IgD-negative memory B cell (primary cell): ENCODE results near the gene PMPCA. TPM values are rescaled to one million over a fixed set of nuclear protein-coding genes. Genes with fewer than 3 reads are reported as not detected.

Source experiments
- H3K27ac Mint-ChIP-seq, 3 donors: one replicate each; pipeline ENCODE4 v1.8.0; 2020 to 2022; ENCODE audit warnings: mild to moderate bottlenecking in 3 of 3, mixed read lengths in 3 of 3, moderate library complexity in 1 of 3
- H3K27me3 Mint-ChIP-seq: one replicate; pipeline ENCODE4 v1.8.0; 2021; ENCODE audit warnings: mixed read lengths
- H3K36me3 Mint-ChIP-seq: one replicate; pipeline ENCODE4 v1.8.0; 2020; ENCODE audit warnings: mild to moderate bottlenecking, mixed read lengths
- H3K4me1 Mint-ChIP-seq, 3 donors: one replicate each; pipeline ENCODE4 v1.8.0; 2020 to 2022; ENCODE audit warnings: mixed read lengths in 3 of 3, mild to moderate bottlenecking in 1 of 3
- H3K4me3 Mint-ChIP-seq, 4 donors: one replicate each; pipeline ENCODE4 v1.8.0; 2020 to 2022; ENCODE audit warnings: mild to moderate bottlenecking in 4 of 4, mixed read lengths in 4 of 4, moderate library complexity in 3 of 4
- H3K9me3 Mint-ChIP-seq, 3 donors: one replicate each; pipeline ENCODE4 v1.8.0; 2020 to 2021; ENCODE audit warnings: mixed read lengths in 3 of 3, mild to moderate bottlenecking in 1 of 3
- polyA plus RNA-seq: library from polyadenylated mRNA; unstranded; fragments of 300-500 nt; fragmentation: Illumina TruSeq; gene quantifications from one replicate; pipeline ENCODE4 v1.2.3, GENCODE V29; 2021

The PMPCA gene, protein sequence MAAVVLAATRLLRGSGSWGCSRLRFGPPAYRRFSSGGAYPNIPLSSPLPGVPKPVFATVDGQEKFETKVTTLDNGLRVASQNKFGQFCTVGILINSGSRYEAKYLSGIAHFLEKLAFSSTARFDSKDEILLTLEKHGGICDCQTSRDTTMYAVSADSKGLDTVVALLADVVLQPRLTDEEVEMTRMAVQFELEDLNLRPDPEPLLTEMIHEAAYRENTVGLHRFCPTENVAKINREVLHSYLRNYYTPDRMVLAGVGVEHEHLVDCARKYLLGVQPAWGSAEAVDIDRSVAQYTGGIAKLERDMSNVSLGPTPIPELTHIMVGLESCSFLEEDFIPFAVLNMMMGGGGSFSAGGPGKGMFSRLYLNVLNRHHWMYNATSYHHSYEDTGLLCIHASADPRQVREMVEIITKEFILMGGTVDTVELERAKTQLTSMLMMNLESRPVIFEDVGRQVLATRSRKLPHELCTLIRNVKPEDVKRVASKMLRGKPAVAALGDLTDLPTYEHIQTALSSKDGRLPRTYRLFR
- polyA plus RNA-seq: 35.0 TPM

DNA sequence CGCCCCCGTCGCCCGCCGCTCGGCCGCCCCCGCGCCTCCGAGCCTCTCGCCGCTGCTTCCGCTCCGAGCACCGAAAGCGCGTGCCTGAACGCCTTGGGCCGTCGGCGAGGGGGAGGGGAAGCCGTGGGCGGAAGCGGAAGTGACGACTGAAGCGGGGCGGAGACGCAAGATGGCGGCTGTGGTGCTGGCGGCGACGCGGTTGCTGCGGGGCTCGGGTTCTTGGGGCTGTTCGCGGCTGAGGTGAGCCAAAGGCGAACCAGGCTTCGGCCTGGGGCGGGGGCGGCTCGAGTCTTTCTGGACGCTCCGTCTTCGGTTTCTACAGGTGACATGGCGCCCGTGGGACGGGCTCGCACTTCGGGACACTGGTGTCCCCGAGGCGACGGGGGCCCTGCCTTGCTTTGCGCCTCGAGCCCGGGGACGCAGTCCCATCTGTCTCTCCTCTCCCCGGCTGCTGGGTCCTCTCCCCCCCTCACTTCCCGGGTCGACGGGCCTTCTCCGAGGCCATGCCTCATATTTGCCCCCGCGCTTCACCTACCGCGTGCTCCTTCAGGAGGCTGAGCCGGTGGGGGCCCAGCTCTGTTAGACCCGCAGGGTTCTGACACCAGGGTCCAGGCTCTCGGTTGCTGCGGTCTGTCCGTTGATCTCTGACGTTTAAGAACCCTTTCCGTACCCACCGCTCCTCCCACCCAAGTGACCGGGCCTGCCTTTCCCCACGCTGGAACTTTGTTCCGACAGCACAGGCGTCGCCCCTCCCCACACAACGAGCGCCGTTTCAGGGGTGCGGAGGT lies at the start of gene PMPCA, which contains the start of gene ENTR1:
PMPCA (plus strand) TSS at position 159 of the 788 bp plus-strand sequence; CDS start at position 170, 11 bp downstream.
ENTR1 (minus strand) TSS at position 115 of the 788 bp plus-strand sequence. CDS start 217 bp downstream, outside the sequence.
- no peaks in the 10 kb centered on the region for H3K9me3 Mint-ChIP-seq
- H3K4me3 Mint-ChIP-seq: peak within 1 kb of the TSS; percentile 89 to 95 (median 94)
- H3K4me1 Mint-ChIP-seq: peaks cover 21 to 27% (median 24%) of the 10 kb centered on the region in 3 donors
- H3K27me3 Mint-ChIP-seq: no peaks in the 10 kb centered on the region
- peak within 1 kb of the TSS; percentile 89 to 96 (median 95) for H3K27ac Mint-ChIP-seq
- H3K36me3 Mint-ChIP-seq: peaks cover 4% of the 10 kb centered on the region

DNA sequence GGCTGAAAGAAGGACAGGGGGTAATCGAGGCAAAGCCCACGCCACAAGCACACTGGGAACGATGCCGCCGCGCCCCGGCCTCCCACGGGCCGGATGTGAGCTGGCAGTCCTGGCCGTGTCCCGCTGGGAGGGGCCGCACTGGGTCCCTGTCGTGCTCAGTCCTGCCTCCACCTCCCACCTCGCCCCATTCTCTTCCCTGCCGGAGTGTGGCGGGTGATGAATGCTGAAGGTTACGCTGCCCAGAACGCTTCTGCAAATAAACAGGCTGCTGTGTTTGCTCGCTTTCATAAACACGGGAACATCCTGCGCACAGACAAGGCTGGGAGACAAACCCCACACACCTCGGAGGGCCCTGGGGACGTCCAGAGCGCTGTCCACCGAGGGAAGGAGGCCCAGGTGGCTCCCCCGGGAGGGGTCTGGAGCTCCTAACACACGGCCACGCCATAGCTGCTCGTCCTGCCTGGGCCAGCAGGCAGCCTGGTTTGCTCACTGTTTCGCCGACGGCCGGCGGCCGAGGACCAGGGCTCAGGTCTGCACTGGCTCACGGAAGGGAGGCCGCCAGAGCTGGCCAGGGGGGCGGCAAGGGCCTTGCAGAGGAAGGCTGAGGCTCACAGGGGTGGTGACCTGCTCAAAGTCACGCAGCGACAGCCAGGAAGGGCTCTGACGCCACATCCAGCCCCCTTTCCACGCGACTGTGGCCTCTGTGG lies 49.3 kb upstream of the PMPCA start:
- Mint-ChIP-seq H3K9me3 (no peaks in the 10 kb centered on the region), H3K4me1 (peaks cover 0 to 3% (median 1%) of the 10 kb centered on the region in 3 donors), H3K36me3 (no peaks in the 10 kb centered on the region), H3K27me3 (no peaks in the 10 kb centered on the region), H3K27ac (no peak overlapping the region), H3K4me3 (peak overlapping the region in 1 of 4 donors; percentile 62)

DNA sequence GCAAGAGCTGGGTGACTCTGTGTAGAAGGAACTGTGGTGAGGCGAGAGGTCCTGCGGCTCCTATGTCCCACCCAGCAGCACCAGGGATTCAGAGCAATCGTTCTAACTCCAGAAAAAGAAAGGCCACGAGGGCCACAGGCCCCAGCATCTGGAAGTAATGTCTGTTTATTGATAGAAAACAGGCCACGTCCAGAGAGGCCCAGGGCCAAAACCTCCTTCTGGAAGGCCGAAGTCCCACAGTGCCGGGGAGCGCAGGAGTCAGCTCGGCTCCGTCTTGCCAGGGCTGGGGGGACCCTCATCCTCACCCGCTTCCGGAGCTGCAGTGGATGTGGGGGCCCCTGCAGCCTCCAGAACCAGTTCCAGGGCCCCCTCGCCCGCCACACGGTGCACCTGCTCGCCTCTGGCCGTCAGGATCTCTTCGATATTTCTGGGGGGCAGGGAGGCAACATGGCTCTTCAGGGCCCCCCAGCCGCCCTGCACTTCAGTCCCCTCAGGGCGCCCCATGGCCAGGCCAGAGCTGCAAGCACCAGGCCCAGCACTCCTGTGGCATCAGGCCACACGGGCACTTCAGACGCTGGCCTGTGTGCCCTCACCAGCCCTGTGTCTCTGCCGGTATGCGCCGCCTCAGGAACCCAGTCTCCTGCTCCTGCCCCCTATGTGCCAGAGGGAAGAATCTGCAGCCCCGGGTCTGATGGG lies 48.6 kb upstream of the PMPCA start:
- H3K4me3 Mint-ChIP-seq: peak overlapping the region in 1 of 4 donors; percentile 25
- no peak overlapping the region for H3K27ac Mint-ChIP-seq
- no peaks in the 10 kb centered on the region for H3K36me3 Mint-ChIP-seq
- H3K4me1 Mint-ChIP-seq: peaks cover 0 to 3% (median 1%) of the 10 kb centered on the region in 3 donors
- H3K9me3 Mint-ChIP-seq: no peaks in the 10 kb centered on the region
- H3K27me3 Mint-ChIP-seq: no peaks in the 10 kb centered on the region

DNA sequence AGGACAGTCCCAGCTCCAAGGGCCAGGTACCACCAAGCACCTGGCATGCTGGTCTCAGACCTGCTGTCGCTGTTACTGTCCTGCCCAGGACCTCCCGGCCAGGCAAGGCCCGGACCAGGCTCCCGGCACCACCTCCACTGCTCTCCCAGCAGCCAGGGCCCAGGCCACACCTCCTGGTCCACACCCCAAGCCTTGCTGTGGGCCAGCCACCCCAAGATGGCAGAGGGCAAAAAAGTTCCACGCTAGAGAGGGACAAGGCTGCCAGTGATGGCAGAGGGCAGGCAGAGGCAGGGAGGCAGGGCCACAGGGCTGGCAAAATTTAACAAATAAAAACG lies 48.0 kb upstream of the PMPCA start:
- H3K4me1 Mint-ChIP-seq: peaks cover 0 to 3% (median 1%) of the 10 kb centered on the region in 3 donors
- H3K9me3 Mint-ChIP-seq: no peaks in the 10 kb centered on the region
- H3K36me3 Mint-ChIP-seq: no peaks in the 10 kb centered on the region
- H3K27ac Mint-ChIP-seq: peak overlapping the region in 2 of 3 donors; percentile 67 to 77
- H3K27me3 Mint-ChIP-seq: no peaks in the 10 kb centered on the region
- H3K4me3 Mint-ChIP-seq: peak overlapping the region in 2 of 4 donors; percentile 87 to 88

DNA sequence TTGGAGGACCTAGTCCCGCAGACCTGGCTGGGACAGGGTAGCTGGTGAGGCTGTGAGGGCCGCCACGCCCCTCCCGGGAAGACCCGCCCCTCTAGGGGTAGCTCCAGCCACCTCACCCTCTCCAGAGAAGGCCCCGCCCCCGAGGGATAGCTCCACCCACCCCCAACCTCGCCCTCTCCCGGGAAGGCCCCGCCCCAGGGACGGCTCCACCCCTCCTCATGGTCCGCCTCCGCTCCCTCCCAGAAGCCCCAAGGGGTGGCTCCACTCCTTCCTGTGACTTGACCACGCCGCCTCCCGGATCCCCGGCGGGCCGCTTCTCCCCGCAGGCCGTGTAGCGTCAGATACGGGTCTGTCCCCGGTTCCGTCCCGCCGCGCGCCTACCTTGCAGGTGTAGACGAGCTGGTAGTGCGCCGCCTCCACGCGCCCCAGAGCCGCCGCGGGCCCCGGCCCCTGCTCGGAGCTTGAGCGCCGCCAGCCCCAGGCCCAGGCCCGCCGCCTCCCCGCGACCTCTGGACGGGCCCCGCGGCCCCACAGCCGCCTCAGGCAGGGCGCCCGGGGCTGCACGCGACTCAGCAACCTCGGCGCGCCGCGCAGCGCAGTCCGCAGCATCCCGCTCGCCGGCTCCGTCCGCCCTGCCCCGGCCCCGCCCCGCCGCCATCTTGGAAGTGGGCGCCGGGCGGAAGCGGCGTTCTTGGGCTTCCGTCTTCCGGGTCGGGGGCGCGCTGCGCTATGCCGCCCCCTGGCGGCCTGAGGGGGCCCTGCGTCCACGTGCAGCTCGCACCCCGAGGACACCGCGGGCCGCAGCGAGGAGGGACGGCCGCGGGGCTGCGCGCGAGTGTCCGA lies 47.1 kb upstream of the PMPCA start, which contains the start of gene DNLZ:
DNLZ (minus strand) TSS at position 639 of the 843 bp plus-strand sequence; CDS start at position 609, 30 bp downstream.
- H3K27ac Mint-ChIP-seq: peak within 1 kb of the TSS; percentile 67 to 92 (median 77)
- H3K4me1 Mint-ChIP-seq: peaks cover 0 to 3% (median 1%) of the 10 kb centered on the region in 3 donors
- peak within 1 kb of the TSS; percentile 87 to 94 (median 90) for H3K4me3 Mint-ChIP-seq
- H3K9me3 Mint-ChIP-seq: no peaks in the 10 kb centered on the region
- no peaks in the 10 kb centered on the region for H3K36me3 Mint-ChIP-seq
- no peaks in the 10 kb centered on the region for H3K27me3 Mint-ChIP-seq

DNA sequence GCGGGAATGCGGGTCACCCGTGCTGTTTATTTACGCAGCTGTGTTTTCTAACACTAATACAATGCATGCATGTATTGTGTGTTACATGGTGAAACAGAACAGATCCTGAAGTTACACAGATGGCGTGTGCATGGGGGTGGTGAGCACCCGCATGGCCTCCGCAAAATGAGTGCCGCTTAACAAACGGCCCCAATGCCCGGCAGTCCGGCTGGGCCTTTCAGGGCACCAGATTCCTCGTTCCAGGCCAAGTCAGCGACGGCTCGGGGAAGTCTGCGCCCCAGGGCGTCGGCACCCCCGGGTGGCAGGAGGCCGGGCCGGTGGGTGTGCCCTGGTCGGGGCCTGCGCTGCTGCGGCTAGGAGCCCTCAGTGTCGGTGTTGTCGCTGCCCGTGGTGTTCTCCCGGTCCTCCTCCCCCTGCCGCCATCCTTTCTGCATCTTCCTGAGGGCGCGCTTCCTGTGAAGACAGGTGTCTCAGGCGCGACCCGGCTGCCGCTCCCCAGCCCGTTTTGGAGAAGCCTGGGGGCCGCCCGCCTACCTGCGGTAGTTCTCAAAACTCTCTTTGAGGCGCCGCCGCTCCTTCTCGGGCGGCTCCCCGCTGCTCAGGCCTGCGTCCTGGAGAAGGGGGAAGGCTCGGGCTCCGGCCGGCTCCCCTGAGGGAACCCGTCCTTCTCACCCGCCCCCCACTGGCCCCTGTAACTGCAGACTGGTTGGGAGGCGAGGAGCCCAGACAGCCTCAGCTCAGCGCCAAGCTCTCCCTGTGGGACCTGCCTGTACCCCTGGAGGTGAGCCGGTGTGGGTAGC lies 46.3 kb upstream of the PMPCA start:
- Mint-ChIP-seq H3K4me1 (peaks cover 0 to 3% (median 1%) of the 10 kb centered on the region in 3 donors), H3K27me3 (no peaks in the 10 kb centered on the region), H3K36me3 (no peaks in the 10 kb centered on the region), H3K4me3 (peak overlapping the region; percentile 41 to 74 (median 66)), H3K27ac (no peak overlapping the region), H3K9me3 (no peaks in the 10 kb centered on the region)

DNA sequence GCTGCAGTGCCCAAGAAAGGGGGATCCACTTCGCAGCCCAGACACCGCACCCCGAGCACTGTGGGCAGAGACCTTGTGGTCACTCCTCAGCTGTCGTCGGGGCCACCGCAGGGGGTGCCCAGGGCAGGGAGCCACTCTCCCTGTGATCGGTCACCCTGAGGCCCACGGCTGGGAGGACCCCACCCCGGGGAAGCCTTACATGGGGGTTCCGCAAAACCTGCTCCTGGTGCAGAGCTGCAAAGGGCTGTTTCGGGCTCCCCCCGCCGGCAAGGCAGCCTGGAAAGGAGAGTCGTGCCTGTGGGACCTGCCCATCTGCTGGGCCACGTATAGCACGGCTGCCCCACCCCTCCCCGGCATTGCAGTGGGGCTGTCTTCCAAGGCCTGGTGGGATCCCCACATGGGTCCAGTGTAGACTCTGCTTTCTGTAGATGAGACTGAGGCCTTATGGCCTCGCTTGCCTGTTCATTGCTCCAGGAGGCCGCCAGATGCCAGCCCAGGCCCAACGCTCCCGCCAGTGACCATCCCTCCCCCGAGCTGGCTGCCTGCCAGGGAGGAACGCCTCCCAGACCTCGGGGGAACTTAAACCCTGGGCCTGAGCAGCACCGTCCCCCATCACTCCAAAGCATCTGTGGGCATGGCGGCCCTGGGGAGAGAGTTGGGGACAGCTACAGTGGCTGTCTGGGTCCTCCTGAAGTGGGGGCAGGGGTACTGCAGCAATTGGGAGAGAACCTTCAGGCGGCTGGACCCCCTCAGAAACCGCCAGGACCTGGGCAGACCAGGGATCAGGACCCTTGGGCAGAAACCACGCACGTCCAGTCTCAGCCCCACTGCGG lies 45.3 kb upstream of the PMPCA start:
- Mint-ChIP-seq H3K4me1 (peaks cover 0 to 3% (median 1%) of the 10 kb centered on the region in 3 donors), H3K4me3 (no peak overlapping the region), H3K36me3 (no peaks in the 10 kb centered on the region), H3K27me3 (no peaks in the 10 kb centered on the region), H3K9me3 (no peaks in the 10 kb centered on the region), H3K27ac (peak overlapping the region in 2 of 3 donors; percentile 19 to 35)

DNA sequence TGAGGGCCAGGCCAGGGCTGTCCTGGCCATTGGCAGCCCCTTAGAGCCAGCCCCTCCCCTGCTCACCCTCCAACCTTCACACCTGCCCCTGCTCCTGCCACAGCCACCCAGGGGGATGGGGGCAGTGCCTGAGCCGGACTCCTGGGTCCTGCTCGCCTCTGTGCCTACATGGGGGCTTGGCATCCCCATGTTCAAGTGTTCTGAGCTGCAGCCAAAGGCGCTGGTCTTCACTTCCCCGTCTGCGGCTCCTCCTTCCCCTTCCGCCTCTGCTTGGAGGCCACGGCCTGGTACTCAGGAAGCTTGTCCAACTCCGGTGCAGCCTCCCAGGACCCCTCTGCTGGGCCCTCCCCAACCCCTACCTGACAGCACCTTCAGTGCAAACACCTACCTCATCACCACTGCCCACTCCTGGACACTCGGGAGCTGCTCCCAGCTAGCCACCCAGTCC lies 44.7 kb upstream of the PMPCA start:
- Mint-ChIP-seq H3K27ac (peak overlapping the region in 2 of 3 donors; percentile 19 to 35), H3K27me3 (no peaks in the 10 kb centered on the region), H3K4me3 (peak overlapping the region in 1 of 4 donors; percentile 26), H3K36me3 (no peaks in the 10 kb centered on the region), H3K4me1 (peaks cover 0 to 3% (median 1%) of the 10 kb centered on the region in 3 donors), H3K9me3 (no peaks in the 10 kb centered on the region)

DNA sequence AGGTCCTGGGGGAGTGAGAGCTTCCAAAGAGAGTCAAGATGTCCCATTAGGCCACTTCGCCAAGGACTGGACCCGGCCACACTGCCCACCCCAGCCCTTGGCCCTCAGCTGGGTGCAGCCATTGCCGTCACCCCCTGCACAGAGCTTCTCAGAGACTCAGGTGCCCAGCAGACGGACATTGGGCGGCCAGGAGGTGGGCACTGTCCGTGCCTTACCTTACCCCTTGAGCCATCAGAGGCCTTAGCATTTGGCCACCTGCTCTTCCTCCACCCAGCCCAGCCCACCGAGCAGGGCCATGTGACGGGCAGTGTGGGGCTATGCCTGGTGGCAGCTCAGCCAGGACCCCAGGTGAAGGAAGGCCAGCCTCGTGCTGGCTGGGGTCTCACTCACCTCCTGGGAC lies 43.6 kb upstream of the PMPCA start:
- Mint-ChIP-seq H3K9me3 (no peaks in the 10 kb centered on the region), H3K27me3 (no peaks in the 10 kb centered on the region), H3K4me1 (peaks cover 0 to 3% (median 1%) of the 10 kb centered on the region in 3 donors), H3K27ac (no peak overlapping the region), H3K4me3 (no peak overlapping the region), H3K36me3 (no peaks in the 10 kb centered on the region)

DNA sequence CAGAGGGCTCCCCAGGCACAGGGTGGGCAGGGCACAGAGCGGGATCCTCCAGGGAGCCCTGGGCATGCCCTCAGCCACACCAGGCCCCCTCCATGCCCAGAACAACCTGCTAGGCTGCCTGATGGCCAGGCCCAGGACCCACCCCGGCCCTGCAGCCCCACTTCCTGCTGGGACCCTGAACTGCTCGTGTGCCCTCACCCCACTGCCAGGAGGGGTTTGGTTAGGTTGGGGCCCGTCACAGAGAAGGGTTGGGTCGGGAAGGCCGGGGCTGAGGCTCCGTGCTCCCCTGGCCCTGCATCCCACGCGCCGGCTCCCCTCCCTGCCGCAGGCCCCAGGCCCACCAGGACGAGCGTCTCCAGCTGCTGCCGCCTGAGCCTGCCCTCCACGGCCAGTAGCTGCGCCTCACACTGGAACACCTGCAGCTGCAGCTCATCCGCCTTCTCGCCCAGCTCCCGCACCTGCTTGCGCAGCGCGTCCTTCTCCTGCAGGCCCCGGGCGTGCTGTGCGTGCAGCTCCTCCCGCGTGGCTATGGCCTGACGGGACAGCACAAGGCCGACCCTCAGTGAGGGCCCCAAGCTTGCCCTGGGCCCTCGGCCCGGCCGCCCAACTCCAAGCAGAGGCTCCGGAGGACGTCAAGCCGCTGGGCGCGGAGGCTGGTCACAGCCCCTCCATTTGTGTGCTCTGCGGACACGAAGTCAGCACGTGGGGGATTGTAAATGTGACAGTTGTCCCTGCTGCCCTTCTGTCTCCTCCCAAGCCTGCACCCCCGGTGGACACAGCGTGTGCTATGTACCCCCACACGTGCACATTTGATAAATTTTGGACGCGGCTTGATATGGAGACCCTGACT lies 42.9 kb upstream of the PMPCA start:
- Mint-ChIP-seq H3K27me3 (no peaks in the 10 kb centered on the region), H3K36me3 (no peaks in the 10 kb centered on the region), H3K4me1 (peaks cover 0 to 3% (median 1%) of the 10 kb centered on the region in 3 donors), H3K27ac (no peak overlapping the region), H3K4me3 (no peak overlapping the region), H3K9me3 (no peaks in the 10 kb centered on the region)

DNA sequence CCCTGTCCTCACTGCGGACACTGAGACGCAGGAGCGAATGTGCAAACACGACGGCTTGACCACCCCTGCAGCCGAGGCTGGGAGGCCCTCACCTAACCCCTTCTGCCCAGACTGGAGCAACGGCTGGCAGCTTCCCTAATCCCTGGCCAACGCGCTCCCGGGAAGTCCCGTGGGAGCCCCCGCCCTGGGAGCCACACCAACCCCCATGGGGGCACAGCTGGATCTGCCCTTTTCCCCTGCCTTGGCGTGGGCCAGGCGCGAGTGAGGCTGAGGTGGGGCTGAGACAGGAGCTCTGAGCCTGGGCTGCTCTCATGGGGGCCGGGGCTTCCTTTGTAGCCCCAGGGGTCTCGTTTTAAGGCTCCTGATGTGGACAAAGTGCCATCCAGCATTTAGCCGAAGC lies 42.3 kb upstream of the PMPCA start:
- no peak overlapping the region for H3K27ac Mint-ChIP-seq
- H3K36me3 Mint-ChIP-seq: no peaks in the 10 kb centered on the region
- H3K4me3 Mint-ChIP-seq: no peak overlapping the region
- no peaks in the 10 kb centered on the region for H3K27me3 Mint-ChIP-seq
- peaks cover 0 to 2% (median 1%) of the 10 kb centered on the region in 3 donors for H3K4me1 Mint-ChIP-seq
- H3K9me3 Mint-ChIP-seq: no peaks in the 10 kb centered on the region
